Fibroblast of peridontal ligament (primary cell): ENCODE measurements around the gene LZTS2.
"Not testable (repeated sequence)": the region's sequence is repeated elsewhere in the genome, so short reads cannot be mapped to it uniquely, and the experiment has no call there.

Experiments used
- DNase-seq: peaks from one replicate; pipeline ENCODE4 v3.0.0-alpha.2; 2010; ENCODE audit errors: extremely low read depth

The LZTS2 gene

DNA sequence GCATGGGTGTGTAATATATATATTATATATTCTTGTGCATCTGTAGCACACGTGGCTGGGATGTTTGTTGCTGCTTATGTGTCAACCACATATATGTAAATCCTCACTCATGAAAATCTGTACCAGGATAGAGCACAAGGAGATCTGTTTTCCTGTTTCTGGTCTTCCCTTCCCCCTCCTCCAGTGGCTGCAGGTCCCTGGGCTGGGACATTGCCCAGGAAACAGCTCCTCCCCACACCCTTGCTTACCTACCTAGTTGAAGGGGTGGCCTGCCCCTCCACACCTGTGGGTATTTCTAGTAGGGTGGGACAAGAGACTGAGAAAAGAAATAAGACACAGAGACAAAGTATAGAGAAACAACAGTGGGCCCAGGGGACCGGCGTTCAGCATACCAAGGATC is 33.7 kb downstream of the LZTS2 start:
- no peak for DNase-seq

- DNase-seq: not testable (repeated sequence)
Observed at GRCh38 chr10:101034404-101034803, 34.8 kb downstream of the LZTS2 start.

- DNase-seq: no peak
Observed at GRCh38 chr10:101035314-101035713, 35.7 kb downstream of the LZTS2 start.

DNA sequence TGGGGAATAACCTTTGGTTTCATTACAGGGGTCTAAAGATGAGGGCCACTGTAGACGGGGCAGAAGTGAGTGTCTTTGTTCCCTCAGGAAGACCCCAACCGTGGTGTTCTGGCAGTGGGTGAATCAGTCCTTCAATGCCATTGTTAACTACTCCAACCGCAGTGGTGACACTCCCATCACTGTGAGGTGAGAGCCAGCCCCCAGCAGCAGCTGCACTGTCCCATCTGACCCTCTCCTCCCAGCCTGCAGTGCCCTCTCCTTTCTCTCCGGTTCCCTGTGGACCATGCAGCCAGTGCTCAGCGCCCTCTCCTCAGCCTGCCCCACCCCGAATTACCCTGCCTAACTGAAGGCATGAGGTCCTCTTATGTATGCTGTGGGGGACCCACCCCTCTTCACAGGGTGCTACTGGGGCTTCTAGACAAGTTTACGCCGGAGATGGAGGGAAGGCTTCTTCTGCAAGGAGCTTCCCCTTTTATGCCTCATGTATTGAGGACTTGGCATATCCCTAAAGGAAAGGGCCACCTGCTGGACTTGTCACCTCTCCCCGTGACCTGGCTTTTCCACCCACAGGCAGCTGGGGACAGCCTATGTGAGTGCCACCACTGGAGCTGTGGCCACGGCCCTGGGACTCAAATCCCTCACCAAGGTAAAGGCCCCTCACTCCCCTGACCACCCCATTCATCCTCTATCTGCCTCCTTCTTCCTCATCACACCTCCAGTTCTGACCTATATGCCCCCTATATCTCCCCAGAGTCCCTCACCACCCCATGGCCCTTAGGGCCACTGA is 36.5 kb downstream of the LZTS2 start:
- DNase-seq: no peak

DNA sequence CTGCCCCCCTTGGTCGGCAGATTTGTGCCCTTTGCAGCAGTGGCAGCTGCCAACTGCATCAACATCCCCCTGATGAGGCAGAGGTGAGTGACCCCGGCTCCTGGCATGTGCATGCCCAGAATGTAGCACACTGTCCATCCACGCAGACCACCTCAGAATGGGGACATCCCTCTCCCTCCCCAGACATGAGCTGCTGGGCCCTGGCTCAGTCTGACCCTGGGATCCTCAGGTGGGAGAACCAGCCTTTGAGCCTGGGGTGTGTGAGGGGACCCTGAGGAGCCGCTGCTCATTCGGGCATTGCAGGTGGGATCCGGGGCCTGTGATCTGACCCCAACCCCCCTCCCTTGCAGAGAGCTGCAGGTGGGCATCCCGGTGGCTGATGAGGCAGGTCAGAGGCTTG is 37.1 kb downstream of the LZTS2 start:
- DNase-seq: no peak

- no peak for DNase-seq
Observed at GRCh38 chr10:101038484-101038883, 38.9 kb downstream of the LZTS2 start.

GRCh38 chr10:101040061-101040460 is 40.5 kb downstream of the LZTS2 start:
- no peak for DNase-seq

DNA sequence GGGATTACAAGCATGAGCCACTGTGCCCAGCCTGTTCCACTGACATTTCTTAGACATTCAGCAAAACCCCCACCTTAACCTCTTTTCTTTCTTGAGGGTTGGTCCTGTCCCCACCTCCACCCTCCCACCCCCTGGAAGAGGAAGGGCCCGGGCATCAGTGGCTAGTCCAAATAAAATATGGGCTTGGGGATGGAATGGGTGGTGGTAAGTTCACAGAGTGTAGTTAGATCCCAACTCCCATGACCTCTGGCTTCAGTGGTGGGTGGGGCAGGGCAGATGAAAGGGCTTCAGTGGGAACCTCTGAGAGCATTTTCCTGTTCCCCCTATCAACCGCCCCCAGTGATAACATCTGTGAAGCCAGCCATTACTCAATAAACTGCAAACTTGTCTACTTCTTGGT is 41.2 kb downstream of the LZTS2 start:
- DNase-seq: no peak

GRCh38 chr10:101041252-101041761 is 41.7 kb downstream of the LZTS2 start:
- DNase-seq: peak; percentile 90

DNA sequence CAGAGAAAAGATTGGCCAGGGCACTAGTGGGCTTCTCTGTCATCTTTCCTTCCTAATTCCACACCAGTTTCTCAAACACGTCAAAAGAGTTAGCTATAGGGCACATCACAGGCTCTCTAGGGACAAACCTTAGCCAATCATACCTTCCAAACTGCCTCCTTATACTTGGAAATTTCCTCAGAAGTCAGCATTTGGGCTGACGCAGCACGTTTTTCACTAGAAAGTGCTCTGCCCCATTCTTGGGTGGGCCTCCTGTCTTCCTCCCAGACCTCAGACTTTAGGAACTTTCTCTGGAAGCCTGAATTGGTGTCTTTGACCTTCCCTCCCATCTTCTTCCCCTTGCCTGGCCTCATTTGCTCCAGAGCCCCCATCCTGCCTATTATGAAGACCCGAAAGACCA is 42.5 kb downstream of the LZTS2 start:
- DNase-seq: no peak

DNA sequence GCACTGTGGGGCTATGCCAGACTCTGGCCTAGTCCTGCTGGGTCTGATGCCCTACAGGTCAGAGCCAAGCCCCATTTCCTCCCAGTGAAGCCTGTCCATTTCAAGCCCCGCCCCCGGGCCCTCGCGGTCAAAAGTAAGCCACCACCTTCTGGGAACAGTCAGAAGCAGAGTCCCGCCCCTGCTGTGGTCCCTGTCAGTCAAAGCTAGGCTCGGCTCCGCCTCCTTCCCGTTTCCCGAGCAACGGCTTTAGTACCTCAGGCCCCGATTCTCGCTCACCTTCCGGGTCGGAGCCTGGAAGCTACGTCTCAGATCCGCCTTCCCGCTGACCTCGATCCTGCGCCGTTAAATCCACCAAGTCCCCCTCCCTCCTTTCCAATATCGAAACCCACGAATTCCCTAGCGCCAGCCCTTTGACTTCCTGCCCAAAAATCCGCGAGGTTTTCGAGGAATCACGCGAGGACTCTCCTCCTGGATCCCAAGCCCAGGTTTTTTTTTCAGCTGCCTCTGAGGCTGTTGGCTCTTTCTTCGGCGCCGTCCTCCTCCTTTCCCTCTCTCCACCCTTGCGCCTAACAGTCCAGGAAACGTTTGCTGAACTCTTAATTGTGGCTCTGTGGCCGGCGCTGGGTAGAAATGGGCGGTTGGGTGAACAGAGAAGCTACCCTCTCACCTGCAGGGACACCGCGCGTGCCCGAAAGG is 43.2 kb downstream of the LZTS2 start:
- peak; percentile 98 for DNase-seq

DNA sequence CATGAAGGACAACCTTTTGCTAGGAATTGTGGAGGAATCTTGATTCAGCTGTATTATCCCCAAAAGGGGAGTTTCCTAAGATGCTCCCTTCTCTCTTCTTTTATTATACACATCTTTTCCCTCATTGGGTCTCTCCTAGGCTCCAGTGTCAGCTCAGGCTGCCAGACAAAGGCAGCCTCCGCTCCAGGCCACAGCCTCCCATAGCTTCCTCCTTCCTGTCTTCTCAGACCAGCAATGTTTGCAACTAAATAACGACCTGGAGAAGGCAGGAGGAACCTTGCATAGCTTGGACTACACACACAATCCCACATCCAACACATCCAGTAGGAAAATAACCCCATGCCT is 43.7 kb downstream of the LZTS2 start:
- no peak for DNase-seq

- DNase-seq: no peak
Observed at GRCh38 chr10:101044117-101044516, 44.5 kb downstream of the LZTS2 start.

- DNase-seq: no peak
Observed at GRCh38 chr10:101046332-101047238, 47.0 kb downstream of the LZTS2 start.

DNA sequence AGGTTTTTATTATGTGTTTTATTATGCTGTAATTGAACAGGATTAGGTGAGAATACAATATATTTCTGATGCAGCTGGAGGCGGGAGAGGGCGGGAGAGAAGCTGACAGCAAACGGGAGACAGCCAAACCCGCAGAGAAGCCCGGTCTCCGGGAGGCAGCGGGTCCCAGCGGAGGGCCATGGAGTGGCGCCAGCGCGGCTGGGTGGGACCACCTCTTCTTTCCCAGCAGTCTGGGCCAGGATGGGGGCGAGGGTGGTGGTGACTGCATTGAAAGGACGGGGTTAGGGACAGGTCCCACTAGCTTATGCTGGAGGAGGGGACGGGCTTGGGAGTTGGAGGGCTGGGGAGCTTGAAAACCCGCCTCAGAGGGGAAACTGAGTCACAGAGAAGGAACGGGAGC is 47.7 kb downstream of the LZTS2 start:
- no peak for DNase-seq

DNA sequence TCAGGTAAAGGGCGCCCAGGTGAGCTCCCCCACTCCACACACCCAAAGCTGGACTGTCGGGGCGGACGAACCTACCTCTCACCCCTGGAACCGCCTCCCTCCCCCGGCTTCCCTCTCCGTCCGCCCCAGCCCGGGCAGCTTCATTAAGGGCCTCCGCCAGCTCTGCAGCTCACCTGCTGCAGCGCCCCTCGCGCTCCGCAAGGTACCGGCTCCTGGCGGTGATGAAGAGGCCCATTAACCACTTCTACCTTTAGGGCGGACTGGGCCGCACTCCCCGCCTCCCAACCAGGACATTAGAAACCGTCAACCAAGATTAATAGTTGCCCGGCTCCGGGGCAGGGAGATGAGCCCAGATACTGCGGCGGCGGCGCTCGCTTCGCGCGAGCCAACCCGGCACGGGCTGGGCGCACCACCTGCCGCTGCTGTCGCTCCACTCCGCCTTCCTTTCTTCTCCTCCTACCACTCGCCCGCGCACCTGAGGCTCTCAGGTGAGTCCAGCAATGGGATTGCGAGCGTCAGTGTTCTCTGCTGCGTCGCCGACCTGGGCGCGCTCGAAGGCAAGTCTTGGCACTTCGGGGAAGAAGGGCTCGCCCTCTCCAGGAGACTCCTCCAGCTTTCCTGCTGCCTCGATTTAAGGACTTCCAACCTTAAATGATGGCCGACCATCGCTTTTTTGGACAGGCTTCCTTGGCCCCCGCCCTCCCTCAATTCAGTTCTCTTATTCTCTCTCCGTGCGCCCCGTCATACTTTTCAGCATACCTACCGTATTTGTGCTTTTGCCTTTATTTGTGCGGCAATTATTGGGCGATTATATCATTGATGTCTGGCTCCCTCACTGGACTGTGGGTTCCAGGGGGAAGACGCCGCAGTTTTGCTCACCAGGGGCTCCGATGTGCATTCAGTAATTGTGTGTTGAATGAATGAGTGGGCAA is 48.6 kb downstream of the LZTS2 start:
- DNase-seq: no peak

DNA sequence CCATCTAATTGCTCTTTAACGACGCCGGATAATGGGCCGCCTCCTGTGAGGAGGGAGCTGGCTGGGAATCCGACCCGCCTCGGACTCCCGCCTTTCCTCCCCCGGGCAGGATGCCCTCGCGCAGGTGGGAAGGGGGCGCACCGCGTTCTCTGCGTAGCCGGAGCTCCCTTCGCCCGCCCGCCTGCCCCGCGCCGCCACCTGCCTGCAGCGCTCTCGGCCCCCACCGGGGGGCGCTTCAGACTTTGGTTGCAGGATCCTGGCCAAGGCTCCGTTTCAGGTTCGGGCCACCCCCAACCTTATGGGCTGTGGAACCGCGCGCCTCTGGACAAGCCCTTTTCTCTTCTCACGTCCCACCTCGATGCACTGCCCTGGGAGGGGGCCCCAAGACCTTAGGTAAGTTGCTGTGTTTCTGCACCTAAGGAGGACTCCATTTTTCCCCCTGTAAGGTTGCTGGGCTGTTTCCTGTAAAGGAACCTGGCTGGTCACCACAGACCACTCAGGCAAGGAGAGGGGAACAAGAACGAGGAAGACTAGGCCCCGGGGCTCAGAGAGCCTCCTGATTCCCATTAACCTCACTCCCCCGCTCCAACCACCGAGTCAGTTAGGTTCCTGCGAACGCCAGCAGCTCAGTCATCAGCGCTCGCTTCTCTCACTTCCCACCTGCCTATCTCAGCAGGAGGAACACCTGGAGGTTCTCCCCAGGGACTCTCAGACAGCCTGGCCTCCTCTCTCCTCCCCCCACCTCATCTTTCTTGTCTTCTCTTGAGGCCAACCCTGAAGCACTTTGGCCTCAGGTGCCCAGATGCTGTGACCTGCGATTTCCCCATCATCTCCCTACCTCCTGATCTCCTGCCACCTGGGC is 50.8 kb downstream of the LZTS2 start:
- DNase-seq: peak; percentile 49

DNA sequence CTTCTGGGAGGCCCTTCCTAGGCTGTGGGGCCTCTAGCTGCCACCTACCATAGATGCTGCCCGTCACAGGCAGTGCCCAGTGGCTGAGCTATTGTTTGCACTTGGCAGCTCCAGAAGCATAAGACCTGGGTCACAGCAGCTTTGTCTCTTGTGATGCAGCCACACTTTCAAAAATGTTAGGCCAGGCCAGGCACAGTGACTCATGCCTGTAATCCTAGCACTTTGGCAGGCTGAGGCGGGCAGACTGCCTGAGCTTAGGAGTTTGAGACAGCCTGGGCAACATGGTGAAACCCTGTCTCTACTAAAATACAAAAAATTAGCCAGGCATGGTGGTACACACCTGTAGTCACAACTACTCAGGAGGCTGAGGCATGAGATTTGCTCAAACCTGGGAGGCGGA is 52.7 kb downstream of the LZTS2 start:
- peak; percentile 84 for DNase-seq

GRCh38 chr10:101053516-101053915 is 53.9 kb downstream of the LZTS2 start:
- DNase-seq: peak; percentile 87

DNA sequence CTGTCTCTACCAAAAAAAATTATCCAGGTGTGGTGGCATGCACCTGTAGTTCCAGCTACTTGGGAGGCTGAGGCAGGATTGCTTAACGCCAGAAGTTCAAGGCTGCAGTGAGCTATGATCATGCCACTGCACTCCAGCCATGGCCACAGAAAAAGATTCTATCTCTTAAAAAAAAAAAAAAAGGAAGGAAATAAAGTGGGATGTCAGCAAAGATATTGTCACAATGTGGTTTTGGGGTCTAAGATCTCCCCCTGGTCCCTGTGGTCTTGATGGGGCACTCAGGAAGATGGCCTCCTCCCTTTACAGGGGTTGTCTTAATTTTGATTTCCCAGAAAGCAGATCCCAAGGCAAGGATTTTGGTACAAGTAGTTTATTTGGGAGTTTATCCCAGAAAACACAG is 54.7 kb downstream of the LZTS2 start:
- no peak for DNase-seq
